Smooth muscle cell (in vitro differentiated cells): ENCODE measurements around the gene MSANTD1. TPM values are rescaled to one million over a fixed set of nuclear protein-coding genes. Genes with fewer than 3 reads are reported as not detected.

ENCODE experiments used
- DNase-seq: peaks from one replicate; lab custom pipeline; 2025; ENCODE audit not compliant: unreplicated experiment; lab: John Stamatoyannopoulos, UW
- H2AFZ ChIP-seq: fragments of 200-600 bp; sonication (generic); 2 replicates; pipeline ENCODE4 v1.6.0; 2016; ENCODE audit warnings: antibody characterized with exemption, low read depth, mild to moderate bottlenecking
- H3F3A ChIP-seq: fragments of 200-600 bp; sonication (generic); 2 replicates; pipeline ENCODE4 v1.6.0; 2017; ENCODE audit warnings: antibody characterized with exemption, low read depth
- H3K27ac ChIP-seq: fragments of 200-600 bp; sonication (generic); 2 replicates; pipeline ENCODE4 v1.5.1; 2016; ENCODE audit warnings: low read depth, mild to moderate bottlenecking
- H3K27me3 ChIP-seq: fragments of 200-600 bp; sonication (generic); 2 replicates; pipeline ENCODE4 v1.6.1; 2016; ENCODE audit warnings: low read depth, mild to moderate bottlenecking
- H3K36me3 ChIP-seq: fragments of 200-600 bp; sonication (generic); 2 replicates; pipeline ENCODE4 v1.5.1; 2016; ENCODE audit warnings: low read depth
- H3K4me1 ChIP-seq: fragments of 200-600 bp; sonication (generic); 2 replicates; pipeline ENCODE4 v1.5.1; 2016; ENCODE audit warnings: low read depth
- H3K4me2 ChIP-seq: fragments of 200-600 bp; sonication (generic); 2 replicates; pipeline ENCODE4 v1.6.0; 2016; ENCODE audit warnings: mild to moderate bottlenecking
- H3K4me3 ChIP-seq: fragments of 200-600 bp; sonication (generic); 2 replicates; pipeline ENCODE4 v1.5.1; 2016; ENCODE audit warnings: mild to moderate bottlenecking
- H3K79me2 ChIP-seq: fragments of 200-600 bp; sonication (generic); 2 replicates; pipeline ENCODE4 v1.6.0; 2016; ENCODE audit warnings: low read depth, mild to moderate bottlenecking
- H3K9ac ChIP-seq: fragments of 200-600 bp; sonication (generic); 2 replicates; pipeline ENCODE4 v1.6.0; 2016; ENCODE audit warnings: low read depth
- H3K9me3 ChIP-seq: fragments of 200-600 bp; sonication (generic); replicated peaks from 2 replicates; pipeline ENCODE4 v1.5.1; 2016; ENCODE audit warnings: low read depth
- H4K20me1 ChIP-seq: fragments of 200-600 bp; sonication (generic); 2 replicates; pipeline ENCODE4 v1.6.0; 2016; ENCODE audit warnings: low read depth
- WGBS: methylation state at CpG from one replicate; pipeline ENCODE4 v1.1.7; 2016; ENCODE audit warnings: low lambda C conversion rate; 5-methylcytosine and 5-hydroxymethylcytosine counted together
- polyA plus RNA-seq: library from polyadenylated mRNA; unstranded; fragments of >200 nt; fragmentation: Nextera tagmentation; extraction: Ambion mirVana; gene quantifications from 2 replicates; pipeline ENCODE4 v1.2.1, GENCODE V29; 2016
- total RNA-seq: library from RNA; depleted of rRNA; stranded (reverse); fragments of >200 nt; gene quantifications from 2 replicates; pipeline ENCODE4 v1.2.3, GENCODE V29; 2014
- TF ChIP-seq, protein P1 (sequence below): fragments of 200-600 bp; sonication (generic); IDR thresholded peaks from 2 replicates; pipeline ENCODE4 v1.5.1; 2017; ENCODE audit warnings: borderline replicate concordance, mild to moderate bottlenecking, antibody characterized with exemption; ENCODE audit not compliant: insufficient read depth, poor library complexity, severe bottlenecking

The MSANTD1 gene
- total and polyA plus RNA-seq, 2 experiments from 2014 or later: 0.30 to 1.4 TPM

DNA sequence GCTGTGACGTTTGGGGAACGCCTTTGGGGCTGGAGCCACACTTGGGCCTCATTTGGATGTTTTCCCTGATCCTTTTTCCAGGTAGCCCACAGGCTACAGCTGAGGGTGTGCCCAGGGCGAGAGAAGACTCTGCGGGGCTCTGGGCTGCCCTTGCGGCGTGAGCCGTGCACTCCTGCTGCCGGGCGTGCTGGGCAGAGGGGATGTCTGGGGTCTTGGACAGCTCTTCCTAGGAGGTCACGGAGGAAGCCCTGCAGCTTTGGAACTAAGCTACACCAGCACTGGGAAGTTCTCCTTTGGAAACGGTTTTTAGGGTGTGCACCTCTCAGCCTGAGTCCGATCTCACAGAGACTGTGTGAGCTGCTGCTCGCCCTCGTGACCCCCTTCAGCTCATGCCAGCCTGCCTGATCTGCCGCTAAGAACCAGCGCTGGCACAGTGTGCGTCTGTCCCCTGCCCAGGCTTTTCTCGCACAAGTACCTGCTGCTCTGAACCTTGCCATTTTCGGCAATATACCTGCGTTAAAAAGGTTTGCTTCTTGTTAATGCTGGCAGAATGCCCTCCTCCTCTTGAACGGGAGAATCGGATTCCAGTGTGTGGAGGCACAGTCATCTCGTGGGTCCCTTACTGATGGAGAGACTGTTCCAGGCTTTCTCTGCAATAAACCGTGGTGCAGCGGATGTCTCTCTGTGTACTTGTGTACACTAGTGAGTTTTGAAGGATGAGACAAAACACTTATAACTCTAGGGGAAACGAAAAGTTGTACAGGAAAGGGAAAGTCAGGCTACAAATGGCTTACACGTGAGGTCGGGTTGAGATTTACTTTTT, 14.3 kb downstream of the MSANTD1 start:
- TF ChIP-seq, protein P1, sequence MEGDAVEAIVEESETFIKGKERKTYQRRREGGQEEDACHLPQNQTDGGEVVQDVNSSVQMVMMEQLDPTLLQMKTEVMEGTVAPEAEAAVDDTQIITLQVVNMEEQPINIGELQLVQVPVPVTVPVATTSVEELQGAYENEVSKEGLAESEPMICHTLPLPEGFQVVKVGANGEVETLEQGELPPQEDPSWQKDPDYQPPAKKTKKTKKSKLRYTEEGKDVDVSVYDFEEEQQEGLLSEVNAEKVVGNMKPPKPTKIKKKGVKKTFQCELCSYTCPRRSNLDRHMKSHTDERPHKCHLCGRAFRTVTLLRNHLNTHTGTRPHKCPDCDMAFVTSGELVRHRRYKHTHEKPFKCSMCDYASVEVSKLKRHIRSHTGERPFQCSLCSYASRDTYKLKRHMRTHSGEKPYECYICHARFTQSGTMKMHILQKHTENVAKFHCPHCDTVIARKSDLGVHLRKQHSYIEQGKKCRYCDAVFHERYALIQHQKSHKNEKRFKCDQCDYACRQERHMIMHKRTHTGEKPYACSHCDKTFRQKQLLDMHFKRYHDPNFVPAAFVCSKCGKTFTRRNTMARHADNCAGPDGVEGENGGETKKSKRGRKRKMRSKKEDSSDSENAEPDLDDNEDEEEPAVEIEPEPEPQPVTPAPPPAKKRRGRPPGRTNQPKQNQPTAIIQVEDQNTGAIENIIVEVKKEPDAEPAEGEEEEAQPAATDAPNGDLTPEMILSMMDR: no peak
- no peaks in the 10 kb centered on the region for H3K36me3 ChIP-seq
- H3K4me1 ChIP-seq: no peaks in the 10 kb centered on the region
- no peaks in the 10 kb centered on the region for H4K20me1 ChIP-seq
- H3F3A ChIP-seq: no peaks in the 10 kb centered on the region
- no peak overlapping the region for H3K4me3 ChIP-seq
- H3K9ac ChIP-seq: no peak overlapping the region
- no peaks in the 10 kb centered on the region for H3K79me2 ChIP-seq
- no peak for DNase-seq
- H2AFZ ChIP-seq: no peak overlapping the region
- H3K9me3 ChIP-seq: no peaks in the 10 kb centered on the region
- no peak overlapping the region for H3K4me2 ChIP-seq
- no peak overlapping the region for H3K27ac ChIP-seq
- no peaks in the 10 kb centered on the region for H3K27me3 ChIP-seq
- WGBS: 90% methylated on average over 28 of the region's 28 CpGs

DNA sequence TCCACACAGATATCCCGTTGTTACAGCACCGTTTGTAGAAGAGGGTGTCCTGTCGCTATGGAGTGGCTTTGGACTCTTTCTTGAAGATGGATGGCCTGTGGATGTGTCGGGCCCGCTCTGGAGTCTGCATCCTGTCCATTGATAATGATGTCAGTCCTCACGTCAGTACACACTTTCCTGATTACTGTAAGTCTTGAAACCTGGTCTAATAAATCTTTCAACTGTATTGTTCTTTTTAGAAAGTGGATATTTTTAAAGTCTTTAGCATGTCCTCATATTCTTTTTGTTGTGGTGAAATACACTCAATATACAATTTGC, 14.9 kb downstream of the MSANTD1 start:
- TF ChIP-seq, protein P1: no peak
- 61% methylated on average over 6 of the region's 6 CpGs for whole genome bisulfite sequencing
- no peak overlapping the region for H2AFZ ChIP-seq

DNA sequence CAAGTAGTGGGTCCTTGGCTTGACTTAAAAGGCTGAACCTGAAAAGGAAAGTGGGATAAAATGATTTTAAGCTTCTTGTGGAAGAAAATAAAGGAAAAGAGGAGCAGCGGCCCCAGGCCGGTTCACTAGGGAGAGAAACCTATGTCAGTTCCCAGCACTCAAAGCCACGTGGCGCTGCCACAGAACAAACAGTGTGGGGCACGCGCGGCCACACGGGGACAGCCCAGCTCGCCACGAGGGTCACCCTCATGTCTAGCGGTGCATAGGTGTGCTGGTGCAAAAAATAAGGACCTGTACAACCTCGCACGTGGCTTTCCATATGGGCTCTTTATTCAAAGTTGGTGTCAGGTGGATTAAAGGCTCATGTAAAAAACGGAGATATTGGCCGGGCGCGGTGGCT, 17.1 kb downstream of the MSANTD1 start:
- no peak for DNase-seq
- Histone ChIP-seq H3K9me3 (no peaks in the 10 kb centered on the region), H3K27ac (no peak overlapping the region), H2AFZ (no peak overlapping the region), H3K4me3 (no peak overlapping the region), H3K4me2 (no peak overlapping the region), H3K9ac (no peak overlapping the region), H3K27me3 (no peaks in the 10 kb centered on the region), H3F3A (no peaks in the 10 kb centered on the region), H3K79me2 (no peaks in the 10 kb centered on the region), H3K4me1 (no peaks in the 10 kb centered on the region), H4K20me1 (no peaks in the 10 kb centered on the region), H3K36me3 (no peaks in the 10 kb centered on the region)
- TF ChIP-seq, protein P1: no peak
- WGBS: 91% methylated on average over 17 of the region's 17 CpGs

More for the DNA sequence above, 14.9 kb downstream of the MSANTD1 start:
- no peak overlapping the region for H3K4me2 ChIP-seq
- no peak for DNase-seq
- no peaks in the 10 kb centered on the region for H3K27me3 ChIP-seq
- no peak overlapping the region for H3K27ac ChIP-seq
- no peaks in the 10 kb centered on the region for H3K36me3 ChIP-seq
- H3F3A ChIP-seq: no peaks in the 10 kb centered on the region
- H3K79me2 ChIP-seq: no peaks in the 10 kb centered on the region
- no peaks in the 10 kb centered on the region for H3K4me1 ChIP-seq
- no peaks in the 10 kb centered on the region for H3K9me3 ChIP-seq
- H3K9ac ChIP-seq: no peak overlapping the region
- H4K20me1 ChIP-seq: no peaks in the 10 kb centered on the region
- no peak overlapping the region for H3K4me3 ChIP-seq
